Spleen (tissue), 7 donors: Measurements from ENCODE around the gene DNTT.

Experiments used
- CTCF ChIP-seq, 11 experiments: fragments of 200-600 bp in 7 of 11; fragments of 450-650 bp in 4 of 11; sonication (generic) in 4 of 11; IDR thresholded peaks in 8 of 11; conservative IDR thresholded peaks in 3 of 11; 1 replicate in 7 of 11; 2 replicates in 4 of 11; pipeline versions ENCODE4 v1.4.0 to v1.8.0; 2016 to 2021; ENCODE audit warnings: antibody characterized with exemption in 11 of 11, inconsistent platforms in 4 of 11, mild to moderate bottlenecking in 1 of 11
- POLR2A ChIP-seq, 3 donors: fragments of 450-650 bp; IDR thresholded peaks; one replicate each; pipeline ENCODE4 v1.5.1; 2017; ENCODE audit warnings: antibody characterized with exemption in 3 of 3, mild to moderate bottlenecking in 1 of 3
- donor health status: DM: no; HTN: no; CAD: no; lungs with moderate emphysema.
- donor health status: DM: no; HTN: no; CAD: no.
- donor health status: DM: no; HTN: no; CAD: no.

- no peak for TF ChIP-seq POLR2A (IDR thresholded peaks at IDR 0.05)
- TF ChIP-seq CTCF (IDR thresholded peaks at IDR 0.05 in 8 of 11, conservative IDR thresholded peaks at IDR 0.05 in 3 of 11): no peak
These were observed 13.7 kb upstream of the DNTT start for GRCh38 chr10:96290368-96291133.
